GM18858 (cell line): Measurements from ENCODE around the gene PTEN.
"Not testable (repeated sequence)": the region's sequence is repeated elsewhere in the genome, so short reads cannot be mapped to it uniquely, and the experiment has no call there.

Source experiments
- ATAC-seq: cut with Tn5 transposase; IDR thresholded peaks from one replicate; pipeline ENCODE4 v1.9.1; 2021; ENCODE audit not compliant: unreplicated experiment

Gene PTEN

DNA sequence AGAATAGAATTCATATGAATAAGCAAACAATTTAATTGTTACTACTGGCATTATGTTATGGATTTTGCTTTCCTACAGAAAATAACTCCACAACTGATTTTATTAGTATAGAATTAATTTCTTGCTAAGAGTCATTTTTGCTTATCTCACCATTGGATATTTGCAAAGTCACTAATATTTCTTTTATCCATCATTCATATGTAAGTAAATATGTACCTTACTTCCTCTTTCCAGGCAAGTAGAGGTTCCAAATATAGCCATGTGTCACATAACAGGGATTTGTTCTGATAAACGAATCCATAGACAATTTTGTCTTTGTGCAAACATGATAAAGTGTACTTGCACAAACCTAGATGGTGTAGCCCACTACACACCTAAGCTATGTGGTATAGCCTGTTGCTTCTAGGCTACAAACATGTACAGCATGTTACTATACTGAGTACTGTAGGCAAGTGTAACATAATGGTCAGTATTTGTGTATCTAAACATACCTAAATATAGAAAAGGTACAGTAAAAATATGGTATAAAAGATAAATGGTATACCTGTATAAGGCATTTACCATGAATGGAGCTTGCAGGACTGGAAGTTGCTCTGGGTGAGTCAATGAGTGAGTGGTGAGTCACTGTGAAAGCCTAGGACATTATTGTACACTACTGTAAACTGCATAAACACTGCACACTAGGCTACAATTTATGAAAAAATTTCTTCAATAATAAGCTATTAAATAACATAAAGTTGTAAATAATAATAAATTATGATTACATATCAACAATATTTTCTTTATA is 18.4 kb upstream of the PTEN start:
- ATAC-seq, result no peak

DNA sequence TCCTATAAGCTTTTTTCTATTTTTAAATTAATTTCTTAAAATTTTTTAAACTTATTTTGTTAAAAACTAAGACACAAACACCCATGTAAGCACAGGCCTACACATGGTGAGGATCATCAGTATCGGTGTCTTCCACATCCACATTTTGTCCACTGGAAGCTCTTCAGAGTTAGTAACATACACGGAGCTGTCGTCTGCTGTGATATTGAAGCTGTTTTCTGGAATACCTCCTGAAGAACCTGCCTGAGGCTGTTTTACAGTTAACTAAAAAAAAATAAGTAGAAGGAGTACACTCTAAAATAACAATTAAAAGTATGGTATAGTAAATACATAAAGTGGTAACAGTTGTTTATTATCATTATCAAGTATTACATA is 17.8 kb upstream of the PTEN start:
- no peak for ATAC-seq

DNA sequence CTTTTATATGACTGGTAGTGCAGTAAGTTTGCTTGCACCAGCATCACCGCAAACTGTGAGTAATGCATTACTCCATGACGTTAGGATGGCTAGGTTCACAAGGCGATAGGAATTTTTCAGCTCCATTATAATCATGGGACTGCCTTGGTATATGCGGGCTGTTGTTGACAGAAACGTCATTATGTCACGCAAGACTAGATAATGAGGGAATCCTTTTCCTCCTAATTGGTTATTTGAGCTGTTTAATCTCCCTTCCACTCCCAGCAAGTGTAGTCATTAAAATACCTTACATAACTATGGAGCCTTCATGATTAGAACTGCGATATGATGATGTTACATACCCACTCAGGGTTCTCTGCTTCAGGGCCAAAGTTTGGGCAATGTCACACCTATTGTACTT is 17.4 kb upstream of the PTEN start:
- no peak for ATAC-seq

- ATAC-seq, result not testable (repeated sequence)
Measured at GRCh38 chr10:87846711-87847110, 16.7 kb upstream of the PTEN start.

DNA sequence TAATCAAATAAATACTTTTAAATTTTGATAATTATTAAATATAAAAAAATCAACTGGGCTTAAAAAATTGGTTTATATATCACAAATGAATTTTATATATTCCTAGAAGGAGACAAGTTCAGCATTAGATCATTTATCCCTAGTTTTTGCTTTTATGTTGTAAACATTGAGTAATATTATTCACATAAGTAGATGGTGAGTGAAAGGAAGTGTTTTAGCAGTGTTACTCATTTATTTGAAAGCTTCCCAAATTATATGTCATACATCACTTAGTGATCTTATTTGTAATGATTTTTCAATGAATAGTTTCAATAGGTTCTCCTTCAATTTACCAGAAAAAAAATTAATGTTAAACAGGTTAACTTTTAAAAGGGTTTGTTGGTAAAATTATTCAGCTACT is 15.9 kb upstream of the PTEN start:
- no peak for ATAC-seq

- ATAC-seq, result no peak
Measured at GRCh38 chr10:87849001-87849400, 14.4 kb upstream of the PTEN start.

DNA sequence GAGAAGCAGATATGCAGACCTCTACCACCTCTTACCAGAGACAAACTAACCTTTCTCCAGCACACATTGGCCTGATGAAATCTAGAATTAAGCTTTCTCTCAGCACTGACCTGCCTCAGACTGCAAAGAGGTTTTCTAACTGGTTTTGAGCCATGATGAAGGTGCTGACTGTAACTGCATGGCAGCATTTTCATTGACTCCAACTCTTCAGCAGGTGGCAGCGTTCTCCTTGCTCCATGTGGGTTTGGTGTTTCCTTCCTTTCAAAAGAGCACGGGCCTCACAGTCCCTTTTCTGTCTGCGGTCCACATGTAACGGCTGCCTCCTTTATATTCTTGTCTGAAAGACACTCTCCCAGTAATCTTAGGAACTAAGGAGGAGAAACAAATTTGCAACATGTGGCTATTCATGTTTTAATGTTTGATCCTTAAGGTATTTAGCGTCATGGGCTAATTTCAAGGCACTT is 12.7 kb upstream of the PTEN start:
- ATAC-seq, result no peak

DNA sequence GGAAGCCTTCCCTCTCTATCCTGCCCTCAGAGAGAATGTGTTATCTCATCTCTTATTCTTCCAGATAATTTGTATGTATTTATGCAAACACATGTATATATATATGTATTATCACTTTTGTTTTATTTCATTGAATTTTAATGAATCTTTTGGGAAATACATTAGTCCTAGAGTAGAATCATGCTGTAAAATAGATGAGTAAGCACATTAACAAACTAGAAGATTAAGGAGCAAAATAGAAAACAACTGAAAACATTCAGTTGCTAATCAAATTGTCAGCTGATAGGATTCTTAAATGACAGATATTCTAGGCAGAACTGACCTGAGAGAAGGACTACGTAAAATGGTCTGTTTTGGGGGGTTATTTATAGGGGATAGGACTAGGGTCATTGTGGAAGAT is 11.3 kb upstream of the PTEN start:
- ATAC-seq, result no peak

GRCh38 chr10:87855247-87855646 is 8.2 kb upstream of the PTEN start:
- ATAC-seq, result not testable (repeated sequence)

GRCh38 chr10:87855665-87856064 is 7.8 kb upstream of the PTEN start:
- not testable (repeated sequence) for ATAC-seq

- no peak for ATAC-seq
Measured at GRCh38 chr10:87860156-87860795, 3.1 kb upstream of the PTEN start.

DNA sequence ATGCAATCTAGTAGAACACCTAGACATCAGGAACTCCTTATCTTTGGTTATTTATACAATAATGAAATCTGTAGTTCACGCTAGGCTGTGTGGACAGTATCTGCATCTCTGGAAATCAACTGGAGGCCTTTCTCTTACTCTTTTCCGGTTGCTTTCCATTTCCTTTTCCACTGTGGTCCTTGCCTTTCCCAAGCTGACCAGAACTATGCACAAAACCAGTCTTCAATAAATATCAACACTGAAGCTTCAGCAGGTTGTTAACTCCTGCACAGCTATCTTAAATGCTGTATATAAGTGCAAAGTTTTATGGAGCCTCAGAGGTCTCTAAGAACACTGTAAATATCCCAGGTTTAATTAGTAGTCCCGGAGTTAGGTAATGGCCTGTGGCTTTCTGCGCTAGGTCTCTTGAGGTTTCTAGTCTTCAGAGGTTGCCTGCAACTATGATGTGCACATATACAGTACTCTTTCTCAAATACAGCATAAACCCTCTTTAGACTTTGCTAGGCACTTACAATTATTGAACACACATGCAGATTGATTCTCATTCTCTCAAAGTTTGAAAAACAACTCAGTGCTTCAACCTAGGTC is 2.5 kb upstream of the PTEN start:
- no peak for ATAC-seq

GRCh38 chr10:87861566-87861952 is 1.9 kb upstream of the PTEN start:
- no peak for ATAC-seq

GRCh38 chr10:87861953-87862678 is 1.3 kb upstream of the PTEN start:
- peak; percentile 33 for ATAC-seq

GRCh38 chr10:87862679-87863052 is 759 bp upstream of the PTEN start:
- ATAC-seq, result no peak

DNA sequence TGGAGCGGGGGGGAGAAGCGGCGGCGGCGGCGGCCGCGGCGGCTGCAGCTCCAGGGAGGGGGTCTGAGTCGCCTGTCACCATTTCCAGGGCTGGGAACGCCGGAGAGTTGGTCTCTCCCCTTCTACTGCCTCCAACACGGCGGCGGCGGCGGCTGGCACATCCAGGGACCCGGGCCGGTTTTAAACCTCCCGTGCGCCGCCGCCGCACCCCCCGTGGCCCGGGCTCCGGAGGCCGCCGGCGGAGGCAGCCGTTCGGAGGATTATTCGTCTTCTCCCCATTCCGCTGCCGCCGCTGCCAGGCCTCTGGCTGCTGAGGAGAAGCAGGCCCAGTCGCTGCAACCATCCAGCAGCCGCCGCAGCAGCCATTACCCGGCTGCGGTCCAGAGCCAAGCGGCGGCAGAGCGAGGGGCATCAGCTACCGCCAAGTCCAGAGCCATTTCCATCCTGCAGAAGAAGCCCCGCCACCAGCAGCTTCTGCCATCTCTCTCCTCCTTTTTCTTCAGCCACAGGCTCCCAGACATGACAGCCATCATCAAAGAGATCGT is 598 bp downstream of the PTEN start:
- not testable (repeated sequence) for ATAC-seq

- no peak for ATAC-seq
Measured at GRCh38 chr10:87864496-87865059, 1.2 kb downstream of the PTEN start.

DNA sequence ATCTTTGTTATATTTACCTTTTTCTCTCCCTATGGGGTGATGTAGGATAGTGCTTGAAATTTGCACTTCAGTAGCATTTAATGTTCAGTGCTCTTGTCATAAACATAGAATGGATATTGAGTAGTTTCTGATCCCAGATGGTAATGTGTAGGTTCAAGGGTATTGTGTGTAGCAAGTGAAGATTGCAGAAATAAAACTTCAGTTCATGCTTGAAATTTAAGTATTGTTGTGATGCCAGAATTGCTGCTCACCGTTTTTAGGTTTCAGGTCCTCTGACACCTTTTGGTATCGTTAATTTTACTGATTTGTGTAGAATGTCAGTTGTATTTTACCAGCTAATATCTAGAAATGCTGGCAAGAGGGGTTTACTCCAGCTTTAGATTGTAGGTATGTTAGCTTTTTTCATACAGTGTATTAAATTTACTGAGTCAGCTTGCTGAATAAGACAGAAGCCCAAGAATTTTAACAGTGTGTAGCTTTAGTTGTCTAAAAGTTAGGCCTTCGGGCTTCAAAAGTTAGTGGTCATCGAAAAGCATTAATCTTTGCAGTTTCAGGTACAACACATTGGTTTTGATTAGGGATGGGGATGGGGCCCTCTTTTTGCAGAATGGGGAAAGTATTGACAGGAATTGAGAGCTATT is 1.9 kb downstream of the PTEN start:
- no peak for ATAC-seq

GRCh38 chr10:87866412-87866974 is 3.1 kb downstream of the PTEN start:
- no peak for ATAC-seq

DNA sequence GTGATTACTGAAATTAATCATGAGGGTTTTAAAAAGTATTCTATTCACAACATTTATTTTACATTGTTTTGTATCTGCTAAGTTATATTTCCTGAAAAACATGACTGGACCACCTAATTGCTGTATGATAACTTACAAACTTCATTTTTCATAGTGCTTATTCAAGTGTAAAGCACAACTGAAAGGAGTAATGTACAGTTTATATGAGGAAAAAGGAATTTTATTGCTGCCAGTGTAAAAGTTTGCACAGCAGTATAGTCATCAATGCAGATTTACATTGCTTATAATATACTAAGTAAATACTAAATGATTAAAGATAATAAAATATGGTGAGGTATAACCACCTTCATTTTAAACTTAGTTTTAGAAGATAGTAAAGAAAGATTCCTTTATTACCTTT is 4.0 kb downstream of the PTEN start:
- no peak for ATAC-seq
